MCF 10A (cell line): Measurements from ENCODE around the gene SIAH3. TPM values are rescaled to one million over a fixed set of nuclear protein-coding genes. Genes with fewer than 3 reads are reported as not detected.

Experiments used
- BruUV-seq: library from RNA; stranded (reverse); fragments of 400-500 nt; replicated peaks from 2 replicates; lab custom pipeline; 2021; lab: Mats Ljungman, UMichigan
- CTCF ChIA-PET: fragments of 300-600 bp; sonication (Branson Sonifier 250); formaldehyde crosslinking; extraction: SDS; loops from one replicate; lab custom pipeline; 2021; ENCODE audit warnings: antibody characterized with exemption, inconsistent platforms; lab: Yijun Ruan, JAX
- POLR2A ChIA-PET: fragments of 300-600, 350-650 bp; sonication (Branson Sonifier 250); formaldehyde crosslinking; extraction: SDS; loops from one replicate; lab custom pipeline; 2020; ENCODE audit warnings: antibody characterized with exemption, inconsistent platforms; lab: Yijun Ruan, JAX
- DNase-seq: peaks from one replicate; pipeline ENCODE4 v3.0.0-alpha.2; 2018; ENCODE audit not compliant: unreplicated experiment
- H3K27ac Mint-ChIP-seq: one replicate; pipeline ENCODE4 v1.8.0; 2022; ENCODE audit warnings: mild to moderate bottlenecking, low read depth, mixed read lengths; ENCODE audit not compliant: unreplicated experiment
- H3K27me3 Mint-ChIP-seq: one replicate; pipeline ENCODE4 v1.8.0; 2022; ENCODE audit warnings: mixed read lengths; ENCODE audit not compliant: insufficient read depth, unreplicated experiment
- H3K36me3 Mint-ChIP-seq: one replicate; pipeline ENCODE4 v1.8.0; 2022; ENCODE audit warnings: mild to moderate bottlenecking, moderate library complexity, mixed read lengths; ENCODE audit not compliant: insufficient read depth, unreplicated experiment
- H3K4me1 Mint-ChIP-seq: one replicate; pipeline ENCODE4 v1.8.0; 2022; ENCODE audit warnings: mixed read lengths; ENCODE audit not compliant: insufficient read depth, unreplicated experiment
- H3K4me3 Mint-ChIP-seq: one replicate; pipeline ENCODE4 v1.8.0; 2022; ENCODE audit warnings: mild to moderate bottlenecking, moderate library complexity, mixed read lengths; ENCODE audit not compliant: unreplicated experiment
- H3K9me3 Mint-ChIP-seq: one replicate; pipeline ENCODE4 v1.8.0; 2022; ENCODE audit warnings: mixed read lengths; ENCODE audit not compliant: unreplicated experiment
- CTCF ChIP-seq: fragments of 200-600 bp; IDR thresholded peaks from one replicate; pipeline ENCODE4 v1.8.0; 2022; ENCODE audit warnings: antibody characterized with exemption, mild to moderate bottlenecking; ENCODE audit not compliant: unreplicated experiment
- intact Hi-C: fragments of 100-400 bp; cut with micrococcal nuclease; formaldehyde crosslinking; loops from 2 replicates; pipeline ENCODE4 v1.14.1; 2022
- total RNA-seq: library from RNA; stranded (reverse); gene quantifications from 2 replicates; pipeline ENCODE4 v1.2.3, GENCODE V29; 2022

SIAH3 gene
- total RNA-seq, 1 experiment from 2014 or later: not detected

GRCh38 chr13:45823583-45823982, 28.0 kb downstream of the SIAH3 start:
- no peak overlapping the region for H3K27ac Mint-ChIP-seq
- H3K9me3 Mint-ChIP-seq: no peaks in the 10 kb centered on the region
- ChIA-PET POLR2A (interaction anchor here (2.8 kb wide), 1 partner anchor 10 kb away, joined by 12 read pairs; no protein-coding TSS in a partner anchor), CTCF (interaction anchor here (2.4 kb wide), 1 partner anchor 16 kb away, joined by 9 read pairs; no protein-coding TSS in a partner anchor)
- no peak overlapping the region for H3K4me3 Mint-ChIP-seq
- no peak for TF ChIP-seq CTCF
- DNase-seq: no peak
- intact Hi-C loops: no loop called here
- BruUV-seq: no TSS peak
- no peaks in the 10 kb centered on the region for H3K36me3 Mint-ChIP-seq
- no peaks in the 10 kb centered on the region for H3K27me3 Mint-ChIP-seq
- H3K4me1 Mint-ChIP-seq: no peaks in the 10 kb centered on the region

- no peak for DNase-seq
- Mint-ChIP-seq H3K27me3 (no peaks in the 10 kb centered on the region), H3K36me3 (no peaks in the 10 kb centered on the region), H3K4me1 (no peaks in the 10 kb centered on the region), H3K4me3 (no peak overlapping the region), H3K9me3 (no peaks in the 10 kb centered on the region), H3K27ac (no peak overlapping the region)
- no TSS peak for BruUV-seq
- ChIA-PET POLR2A (no interaction called here), CTCF (interaction anchor here (2.4 kb wide), 1 partner anchor 15 kb away, joined by 9 read pairs; no protein-coding TSS in a partner anchor)
- intact Hi-C loops: no loop called here
- no peak for TF ChIP-seq CTCF
These were observed 29.7 kb downstream of the SIAH3 start for GRCh38 chr13:45821811-45822210.

GRCh38 chr13:45820106-45820838, 31.3 kb downstream of the SIAH3 start:
- Mint-ChIP-seq H3K36me3 (no peaks in the 10 kb centered on the region), H3K27me3 (no peaks in the 10 kb centered on the region), H3K27ac (no peak overlapping the region), H3K4me3 (no peak overlapping the region), H3K4me1 (no peaks in the 10 kb centered on the region), H3K9me3 (no peaks in the 10 kb centered on the region)
- ChIA-PET CTCF (interaction anchor here (2.5 kb wide), 1 partner anchor 13 kb away, joined by 6 read pairs; no protein-coding TSS in a partner anchor), POLR2A (no interaction called here)
- no peak for DNase-seq
- intact Hi-C loops: no loop called here
- no peak for TF ChIP-seq CTCF
- no TSS peak for BruUV-seq

GRCh38 chr13:45817833-45818232, 33.7 kb downstream of the SIAH3 start:
- BruUV-seq: no TSS peak

More at GRCh38 chr13:45817833-45818232, 33.7 kb downstream of the SIAH3 start:
- H3K4me3 Mint-ChIP-seq: no peak overlapping the region
- no peak for TF ChIP-seq CTCF
- peaks cover under 1% of the 10 kb centered on the region for H3K4me1 Mint-ChIP-seq
- ChIA-PET POLR2A (no interaction called here), CTCF (interaction anchor here (0.6 to 1.0 kb wide), 3 partner anchors 19 to 62 kb away, joined by 3 to 4 read pairs (median 3); no protein-coding TSS in a partner anchor)
- no peak overlapping the region for H3K27ac Mint-ChIP-seq
- H3K9me3 Mint-ChIP-seq: no peaks in the 10 kb centered on the region
- intact Hi-C loops: no loop called here
- DNase-seq: peak; percentile 21
- no peaks in the 10 kb centered on the region for H3K36me3 Mint-ChIP-seq
- no peaks in the 10 kb centered on the region for H3K27me3 Mint-ChIP-seq
